ENCODE results near the gene CXCL1.

- TF ChIP-seq POLR2AphosphoS5 (IDR thresholded peaks at IDR 0.05; ENCODE audit: low read depth, low read length) (no peak), POLR2A (IDR thresholded peaks at IDR 0.05; ENCODE audit: low read depth, low read length) (no peak), TAF1 (IDR thresholded peaks at IDR 0.05; ENCODE audit: borderline replicate concordance, low read depth, low read length) (no peak)
Observed at GRCh38 chr4:73901031-73901430, 31.8 kb downstream of the CXCL1 start.

Measured in GM12892 (cell line).